H1 (cell line): ENCODE measurements around the gene TOMM6. TPM values are rescaled to one million over a fixed set of nuclear protein-coding genes. Genes with fewer than 3 reads are reported as not detected.

ENCODE experiments used
- CHD2 ChIP-seq: IDR thresholded peaks from 2 replicates; pipeline ENCODE4 v1.6.1; 2012; ENCODE audit warnings: low read length, improper control_type of control experiment
- polyA plus RNA-seq, 7 experiments: library from polyadenylated mRNA; depleted of rRNA in 3 of 7; stranded (reverse) in 5 of 7; unstranded in 2 of 7; fragments of >200 nt in 5 of 7; fragments of 200-250 nt in 2 of 7; gene quantifications; 1 replicate in 5 of 7; 2 replicates in 1 of 7; 4 replicates in 1 of 7; pipeline versions ENCODE4 v1.2.1 to v1.2.3, GENCODE V29; 2011 to 2013; ENCODE audit warnings: missing spikeins in 2 of 7, mixed read lengths in 2 of 7
- total RNA-seq: library from RNA; stranded (reverse); fragmentation: NEBNext Ultra II Directional; extraction: Animal tissue kit (Norgen Biotek cat#: 25700); gene quantifications from 2 replicates; pipeline ENCODE4 v1.2.1, GENCODE V29; 2021
- TF ChIP-seq, protein P1 (sequence below): fragments of 300-600 bp; sonication (generic); IDR thresholded peaks from 2 replicates; pipeline ENCODE4 v1.7.1; 2012; ENCODE audit warnings: low read length, moderate library complexity, mild to moderate bottlenecking, inconsistent platforms; ENCODE audit not compliant: insufficient replicate concordance
- TF ChIP-seq, protein P2 (sequence below), 3 experiments: IDR thresholded peaks; 1 replicate in 2 of 3; 2 replicates in 1 of 3; pipeline versions ENCODE4 v1.5.1 to v1.6.1; 2011; ENCODE audit warnings: low read length in 3 of 3, mild to moderate bottlenecking in 3 of 3, inconsistent platforms in 2 of 3, low read depth in 1 of 3, moderate library complexity in 1 of 3; ENCODE audit not compliant: insufficient read depth in 1 of 3; ENCODE audit errors: control extremely low read depth in 1 of 3
- TF ChIP-seq, protein P3 (sequence below): IDR thresholded peaks from 2 replicates; pipeline ENCODE4 v1.6.1; 2011; ENCODE audit warnings: low read depth, mild to moderate bottlenecking, low read length; ENCODE audit not compliant: insufficient read depth

TOMM6 gene
- total and polyA plus RNA-seq, 2 of the 8 experiments (the other 6 are each of a cell fraction or from before 2014, with no cell fraction given): 228 to 560 TPM

- TF ChIP-seq CHD2: no peak
- TF ChIP-seq, protein P1, sequence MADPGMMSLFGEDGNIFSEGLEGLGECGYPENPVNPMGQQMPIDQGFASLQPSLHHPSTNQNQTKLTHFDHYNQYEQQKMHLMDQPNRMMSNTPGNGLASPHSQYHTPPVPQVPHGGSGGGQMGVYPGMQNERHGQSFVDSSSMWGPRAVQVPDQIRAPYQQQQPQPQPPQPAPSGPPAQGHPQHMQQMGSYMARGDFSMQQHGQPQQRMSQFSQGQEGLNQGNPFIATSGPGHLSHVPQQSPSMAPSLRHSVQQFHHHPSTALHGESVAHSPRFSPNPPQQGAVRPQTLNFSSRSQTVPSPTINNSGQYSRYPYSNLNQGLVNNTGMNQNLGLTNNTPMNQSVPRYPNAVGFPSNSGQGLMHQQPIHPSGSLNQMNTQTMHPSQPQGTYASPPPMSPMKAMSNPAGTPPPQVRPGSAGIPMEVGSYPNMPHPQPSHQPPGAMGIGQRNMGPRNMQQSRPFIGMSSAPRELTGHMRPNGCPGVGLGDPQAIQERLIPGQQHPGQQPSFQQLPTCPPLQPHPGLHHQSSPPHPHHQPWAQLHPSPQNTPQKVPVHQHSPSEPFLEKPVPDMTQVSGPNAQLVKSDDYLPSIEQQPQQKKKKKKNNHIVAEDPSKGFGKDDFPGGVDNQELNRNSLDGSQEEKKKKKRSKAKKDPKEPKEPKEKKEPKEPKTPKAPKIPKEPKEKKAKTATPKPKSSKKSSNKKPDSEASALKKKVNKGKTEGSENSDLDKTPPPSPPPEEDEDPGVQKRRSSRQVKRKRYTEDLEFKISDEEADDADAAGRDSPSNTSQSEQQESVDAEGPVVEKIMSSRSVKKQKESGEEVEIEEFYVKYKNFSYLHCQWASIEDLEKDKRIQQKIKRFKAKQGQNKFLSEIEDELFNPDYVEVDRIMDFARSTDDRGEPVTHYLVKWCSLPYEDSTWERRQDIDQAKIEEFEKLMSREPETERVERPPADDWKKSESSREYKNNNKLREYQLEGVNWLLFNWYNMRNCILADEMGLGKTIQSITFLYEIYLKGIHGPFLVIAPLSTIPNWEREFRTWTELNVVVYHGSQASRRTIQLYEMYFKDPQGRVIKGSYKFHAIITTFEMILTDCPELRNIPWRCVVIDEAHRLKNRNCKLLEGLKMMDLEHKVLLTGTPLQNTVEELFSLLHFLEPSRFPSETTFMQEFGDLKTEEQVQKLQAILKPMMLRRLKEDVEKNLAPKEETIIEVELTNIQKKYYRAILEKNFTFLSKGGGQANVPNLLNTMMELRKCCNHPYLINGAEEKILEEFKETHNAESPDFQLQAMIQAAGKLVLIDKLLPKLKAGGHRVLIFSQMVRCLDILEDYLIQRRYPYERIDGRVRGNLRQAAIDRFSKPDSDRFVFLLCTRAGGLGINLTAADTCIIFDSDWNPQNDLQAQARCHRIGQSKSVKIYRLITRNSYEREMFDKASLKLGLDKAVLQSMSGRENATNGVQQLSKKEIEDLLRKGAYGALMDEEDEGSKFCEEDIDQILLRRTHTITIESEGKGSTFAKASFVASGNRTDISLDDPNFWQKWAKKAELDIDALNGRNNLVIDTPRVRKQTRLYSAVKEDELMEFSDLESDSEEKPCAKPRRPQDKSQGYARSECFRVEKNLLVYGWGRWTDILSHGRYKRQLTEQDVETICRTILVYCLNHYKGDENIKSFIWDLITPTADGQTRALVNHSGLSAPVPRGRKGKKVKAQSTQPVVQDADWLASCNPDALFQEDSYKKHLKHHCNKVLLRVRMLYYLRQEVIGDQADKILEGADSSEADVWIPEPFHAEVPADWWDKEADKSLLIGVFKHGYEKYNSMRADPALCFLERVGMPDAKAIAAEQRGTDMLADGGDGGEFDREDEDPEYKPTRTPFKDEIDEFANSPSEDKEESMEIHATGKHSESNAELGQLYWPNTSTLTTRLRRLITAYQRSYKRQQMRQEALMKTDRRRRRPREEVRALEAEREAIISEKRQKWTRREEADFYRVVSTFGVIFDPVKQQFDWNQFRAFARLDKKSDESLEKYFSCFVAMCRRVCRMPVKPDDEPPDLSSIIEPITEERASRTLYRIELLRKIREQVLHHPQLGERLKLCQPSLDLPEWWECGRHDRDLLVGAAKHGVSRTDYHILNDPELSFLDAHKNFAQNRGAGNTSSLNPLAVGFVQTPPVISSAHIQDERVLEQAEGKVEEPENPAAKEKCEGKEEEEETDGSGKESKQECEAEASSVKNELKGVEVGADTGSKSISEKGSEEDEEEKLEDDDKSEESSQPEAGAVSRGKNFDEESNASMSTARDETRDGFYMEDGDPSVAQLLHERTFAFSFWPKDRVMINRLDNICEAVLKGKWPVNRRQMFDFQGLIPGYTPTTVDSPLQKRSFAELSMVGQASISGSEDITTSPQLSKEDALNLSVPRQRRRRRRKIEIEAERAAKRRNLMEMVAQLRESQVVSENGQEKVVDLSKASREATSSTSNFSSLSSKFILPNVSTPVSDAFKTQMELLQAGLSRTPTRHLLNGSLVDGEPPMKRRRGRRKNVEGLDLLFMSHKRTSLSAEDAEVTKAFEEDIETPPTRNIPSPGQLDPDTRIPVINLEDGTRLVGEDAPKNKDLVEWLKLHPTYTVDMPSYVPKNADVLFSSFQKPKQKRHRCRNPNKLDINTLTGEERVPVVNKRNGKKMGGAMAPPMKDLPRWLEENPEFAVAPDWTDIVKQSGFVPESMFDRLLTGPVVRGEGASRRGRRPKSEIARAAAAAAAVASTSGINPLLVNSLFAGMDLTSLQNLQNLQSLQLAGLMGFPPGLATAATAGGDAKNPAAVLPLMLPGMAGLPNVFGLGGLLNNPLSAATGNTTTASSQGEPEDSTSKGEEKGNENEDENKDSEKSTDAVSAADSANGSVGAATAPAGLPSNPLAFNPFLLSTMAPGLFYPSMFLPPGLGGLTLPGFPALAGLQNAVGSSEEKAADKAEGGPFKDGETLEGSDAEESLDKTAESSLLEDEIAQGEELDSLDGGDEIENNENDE: no peak
- TF ChIP-seq, protein P2, sequence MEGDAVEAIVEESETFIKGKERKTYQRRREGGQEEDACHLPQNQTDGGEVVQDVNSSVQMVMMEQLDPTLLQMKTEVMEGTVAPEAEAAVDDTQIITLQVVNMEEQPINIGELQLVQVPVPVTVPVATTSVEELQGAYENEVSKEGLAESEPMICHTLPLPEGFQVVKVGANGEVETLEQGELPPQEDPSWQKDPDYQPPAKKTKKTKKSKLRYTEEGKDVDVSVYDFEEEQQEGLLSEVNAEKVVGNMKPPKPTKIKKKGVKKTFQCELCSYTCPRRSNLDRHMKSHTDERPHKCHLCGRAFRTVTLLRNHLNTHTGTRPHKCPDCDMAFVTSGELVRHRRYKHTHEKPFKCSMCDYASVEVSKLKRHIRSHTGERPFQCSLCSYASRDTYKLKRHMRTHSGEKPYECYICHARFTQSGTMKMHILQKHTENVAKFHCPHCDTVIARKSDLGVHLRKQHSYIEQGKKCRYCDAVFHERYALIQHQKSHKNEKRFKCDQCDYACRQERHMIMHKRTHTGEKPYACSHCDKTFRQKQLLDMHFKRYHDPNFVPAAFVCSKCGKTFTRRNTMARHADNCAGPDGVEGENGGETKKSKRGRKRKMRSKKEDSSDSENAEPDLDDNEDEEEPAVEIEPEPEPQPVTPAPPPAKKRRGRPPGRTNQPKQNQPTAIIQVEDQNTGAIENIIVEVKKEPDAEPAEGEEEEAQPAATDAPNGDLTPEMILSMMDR (IDR thresholded peaks at IDR 0.05; ENCODE audit: control extremely low read depth in 1 of 3, insufficient read depth in 1 of 3, low read depth in 1 of 3, low read length in 3 of 3): no peak
- TF ChIP-seq, protein P3, sequence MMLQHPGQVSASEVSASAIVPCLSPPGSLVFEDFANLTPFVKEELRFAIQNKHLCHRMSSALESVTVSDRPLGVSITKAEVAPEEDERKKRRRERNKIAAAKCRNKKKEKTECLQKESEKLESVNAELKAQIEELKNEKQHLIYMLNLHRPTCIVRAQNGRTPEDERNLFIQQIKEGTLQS: no peak
Measured at GRCh38 chr6:41779336-41779735, 8.2 kb upstream of the TOMM6 start (continued).
